Measurements from ENCODE around the gene PCNT. TPM values are rescaled to one million over a fixed set of nuclear protein-coding genes. Genes with fewer than 3 reads are reported as not detected.

PCNT gene
- total RNA-seq, 3 donors from 2014 or later: 25.2 to 31.0 (median 28.5) TPM

DNA sequence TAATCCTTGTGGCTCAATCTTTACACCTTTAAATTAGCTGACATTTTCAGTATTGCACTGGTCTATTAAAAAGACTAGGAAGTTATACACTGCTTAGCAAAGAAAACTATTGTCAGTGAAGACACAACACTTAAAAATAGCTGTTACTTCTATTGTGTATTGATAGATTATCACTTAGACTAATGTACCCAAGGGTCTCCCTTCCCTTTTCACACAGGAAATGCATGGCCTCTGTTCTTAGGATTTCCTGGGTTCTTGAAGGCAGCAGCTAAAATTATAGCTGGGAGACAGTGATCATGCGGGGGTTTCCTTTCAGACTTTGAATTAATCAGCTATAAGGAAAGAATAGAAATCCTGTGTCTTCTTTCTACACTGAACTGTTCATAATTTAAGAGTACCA, 147.6 kb downstream of the PCNT start:
- Histone ChIP-seq H3K4me1 (no peaks in the 10 kb centered on the region), H3K36me3 (no peaks in the 10 kb centered on the region), H3K27ac (no peak overlapping the region), H3K27me3 (no peaks in the 10 kb centered on the region), H3K4me3 (no peak overlapping the region), H3K9me3 (no peaks in the 10 kb centered on the region)
- intact Hi-C loops (cut with DNase I; ENCODE audit: low total_unique reads): no loop called here
- DNase-seq (ENCODE audit: low spot score in 2 of 2): no peak
- TF ChIP-seq CTCF (IDR thresholded peaks at IDR 0.05) (no peak), POLR2AphosphoS5 (IDR thresholded peaks at IDR 0.05) (no peak), POLR2A (IDR thresholded peaks at IDR 0.05) (no peak)

GRCh38 chr21:46472246-46472645, 148.3 kb downstream of the PCNT start:
- intact Hi-C loops (cut with DNase I; ENCODE audit: low total_unique reads): no loop called here
- H3K4me1 ChIP-seq: no peaks in the 10 kb centered on the region
- DNase-seq (ENCODE audit: low spot score in 2 of 2): no peak
- H3K27ac ChIP-seq: no peak overlapping the region
- no peak overlapping the region for H3K4me3 ChIP-seq
- TF ChIP-seq CTCF (IDR thresholded peaks at IDR 0.05): no peak
- TF ChIP-seq POLR2AphosphoS5 (IDR thresholded peaks at IDR 0.05): no peak
- no peak for TF ChIP-seq POLR2A (IDR thresholded peaks at IDR 0.05)
- H3K36me3 ChIP-seq: no peaks in the 10 kb centered on the region
- no peaks in the 10 kb centered on the region for H3K9me3 ChIP-seq
- H3K27me3 ChIP-seq: no peaks in the 10 kb centered on the region

DNA sequence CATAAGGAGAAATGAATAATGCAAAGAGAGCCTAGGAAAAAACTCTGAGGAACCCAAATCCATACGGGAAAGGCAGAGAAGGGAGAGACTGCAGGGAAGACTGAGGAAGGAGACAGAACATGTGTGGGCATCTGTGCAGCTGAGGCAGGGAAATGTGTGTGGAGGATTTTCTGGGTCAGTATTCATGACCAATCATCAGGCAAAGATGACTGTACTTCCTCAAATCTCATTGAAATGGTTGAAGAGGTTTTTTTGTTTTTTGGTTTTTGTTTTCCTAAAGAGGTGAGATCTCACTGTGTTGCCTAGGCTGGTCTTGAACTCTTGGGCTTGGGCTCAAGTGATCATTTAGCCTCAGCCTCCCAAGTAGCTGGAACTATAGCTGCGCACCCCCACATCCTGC, 150.4 kb downstream of the PCNT start:
- intact Hi-C loops (cut with DNase I; ENCODE audit: low total_unique reads): no loop called here
- DNase-seq (ENCODE audit: low spot score in 2 of 2): no peak
- Histone ChIP-seq H3K4me3 (no peak overlapping the region), H3K27me3 (no peaks in the 10 kb centered on the region), H3K27ac (no peak overlapping the region), H3K4me1 (no peaks in the 10 kb centered on the region), H3K36me3 (no peaks in the 10 kb centered on the region), H3K9me3 (no peaks in the 10 kb centered on the region)
- TF ChIP-seq CTCF (IDR thresholded peaks at IDR 0.05) (no peak), POLR2A (IDR thresholded peaks at IDR 0.05) (no peak), POLR2AphosphoS5 (IDR thresholded peaks at IDR 0.05) (no peak)

DNA sequence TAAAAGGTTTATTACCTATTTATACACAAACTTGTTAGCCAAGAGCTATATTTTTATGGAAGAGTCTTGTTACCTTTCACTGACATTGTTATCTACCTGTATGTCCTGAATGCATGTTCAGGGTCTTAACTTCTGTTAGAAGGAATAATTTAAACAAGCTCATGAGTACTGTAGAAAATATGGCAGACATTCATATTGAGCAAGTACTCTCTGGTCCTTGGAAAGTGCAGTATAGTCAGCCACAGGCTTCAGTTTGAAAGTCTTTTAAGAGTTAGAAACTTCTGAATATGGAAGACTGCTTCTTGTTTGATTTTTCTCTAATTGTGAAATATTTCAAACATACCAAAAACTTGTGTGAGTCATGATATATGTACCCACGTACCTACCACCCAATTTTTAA, 151.3 kb downstream of the PCNT start:
- Histone ChIP-seq H3K4me1 (no peaks in the 10 kb centered on the region), H3K9me3 (no peaks in the 10 kb centered on the region), H3K27me3 (no peaks in the 10 kb centered on the region), H3K27ac (no peak overlapping the region), H3K4me3 (no peak overlapping the region), H3K36me3 (no peaks in the 10 kb centered on the region)
- intact Hi-C loops (cut with DNase I; ENCODE audit: low total_unique reads): no loop called here
- TF ChIP-seq CTCF (IDR thresholded peaks at IDR 0.05) (no peak), POLR2A (IDR thresholded peaks at IDR 0.05) (no peak), POLR2AphosphoS5 (IDR thresholded peaks at IDR 0.05) (no peak)
- DNase-seq (ENCODE audit: low spot score in 2 of 2): no peak

GRCh38 chr21:46477765-46478164, 153.8 kb downstream of the PCNT start:
- Histone ChIP-seq H3K27ac (no peak overlapping the region), H3K4me1 (no peaks in the 10 kb centered on the region), H3K9me3 (no peaks in the 10 kb centered on the region), H3K36me3 (no peaks in the 10 kb centered on the region), H3K4me3 (no peak overlapping the region), H3K27me3 (no peaks in the 10 kb centered on the region)
- DNase-seq (ENCODE audit: low spot score in 2 of 2): no peak
- TF ChIP-seq POLR2AphosphoS5 (IDR thresholded peaks at IDR 0.05) (no peak), CTCF (IDR thresholded peaks at IDR 0.05) (no peak), POLR2A (IDR thresholded peaks at IDR 0.05) (no peak)
- intact Hi-C loops (cut with DNase I; ENCODE audit: low total_unique reads): no loop called here

All from breast epithelium (tissue), 4 donors.